ENCODE results near the gene KNG1.

DNA sequence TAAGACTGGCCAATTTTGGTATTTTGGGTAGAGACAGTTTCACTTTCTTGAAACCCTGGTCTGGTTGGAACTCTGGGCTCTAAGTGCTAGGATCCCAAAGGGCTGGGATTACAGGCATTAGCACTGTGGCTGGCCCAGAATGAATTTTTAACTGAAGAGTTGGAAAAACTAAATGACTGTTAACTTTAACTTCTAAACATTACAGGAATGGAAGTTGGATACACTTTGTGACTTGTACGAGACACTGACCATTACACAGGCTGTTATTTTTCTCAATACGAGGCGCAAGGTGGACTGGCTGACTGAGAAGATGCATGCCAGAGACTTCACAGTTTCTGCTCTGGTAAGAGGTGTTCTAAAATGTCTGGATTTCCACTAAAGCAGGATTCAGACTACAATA, 69.8 kb downstream of the KNG1 start:
- TF ChIP-seq, protein P1, sequence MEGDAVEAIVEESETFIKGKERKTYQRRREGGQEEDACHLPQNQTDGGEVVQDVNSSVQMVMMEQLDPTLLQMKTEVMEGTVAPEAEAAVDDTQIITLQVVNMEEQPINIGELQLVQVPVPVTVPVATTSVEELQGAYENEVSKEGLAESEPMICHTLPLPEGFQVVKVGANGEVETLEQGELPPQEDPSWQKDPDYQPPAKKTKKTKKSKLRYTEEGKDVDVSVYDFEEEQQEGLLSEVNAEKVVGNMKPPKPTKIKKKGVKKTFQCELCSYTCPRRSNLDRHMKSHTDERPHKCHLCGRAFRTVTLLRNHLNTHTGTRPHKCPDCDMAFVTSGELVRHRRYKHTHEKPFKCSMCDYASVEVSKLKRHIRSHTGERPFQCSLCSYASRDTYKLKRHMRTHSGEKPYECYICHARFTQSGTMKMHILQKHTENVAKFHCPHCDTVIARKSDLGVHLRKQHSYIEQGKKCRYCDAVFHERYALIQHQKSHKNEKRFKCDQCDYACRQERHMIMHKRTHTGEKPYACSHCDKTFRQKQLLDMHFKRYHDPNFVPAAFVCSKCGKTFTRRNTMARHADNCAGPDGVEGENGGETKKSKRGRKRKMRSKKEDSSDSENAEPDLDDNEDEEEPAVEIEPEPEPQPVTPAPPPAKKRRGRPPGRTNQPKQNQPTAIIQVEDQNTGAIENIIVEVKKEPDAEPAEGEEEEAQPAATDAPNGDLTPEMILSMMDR (IDR thresholded peaks at IDR 0.05; ENCODE audit: low read depth, low read length), result no peak
- TF ChIP-seq POLR2A (IDR thresholded peaks at IDR 0.05; ENCODE audit: extremely low read depth, insufficient read length) (no peak), MYC (IDR thresholded peaks at IDR 0.05; ENCODE audit: low read depth, low read length) (no peak)
